Thyroid gland (tissue), 4 donors: ENCODE results near the gene COL1A2.

Source experiments
- CTCF ChIP-seq, 6 experiments: fragments of 200-600 bp in 3 of 6; fragments of 450-650 bp in 3 of 6; sonication (generic) in 3 of 6; IDR thresholded peaks; one replicate each; pipeline ENCODE4 v1.5.1; 2016 to 2019; ENCODE audit warnings: antibody characterized with exemption in 6 of 6, mild to moderate bottlenecking in 2 of 6, inconsistent platforms in 1 of 6, moderate library complexity in 1 of 6
- POLR2A ChIP-seq, 2 donors: fragments of 450-650 bp; IDR thresholded peaks; one replicate each; pipeline ENCODE4 v1.6.1; 2017; ENCODE audit warnings: antibody characterized with exemption in 2 of 2, mild to moderate bottlenecking in 2 of 2, moderate library complexity in 1 of 2

DNA sequence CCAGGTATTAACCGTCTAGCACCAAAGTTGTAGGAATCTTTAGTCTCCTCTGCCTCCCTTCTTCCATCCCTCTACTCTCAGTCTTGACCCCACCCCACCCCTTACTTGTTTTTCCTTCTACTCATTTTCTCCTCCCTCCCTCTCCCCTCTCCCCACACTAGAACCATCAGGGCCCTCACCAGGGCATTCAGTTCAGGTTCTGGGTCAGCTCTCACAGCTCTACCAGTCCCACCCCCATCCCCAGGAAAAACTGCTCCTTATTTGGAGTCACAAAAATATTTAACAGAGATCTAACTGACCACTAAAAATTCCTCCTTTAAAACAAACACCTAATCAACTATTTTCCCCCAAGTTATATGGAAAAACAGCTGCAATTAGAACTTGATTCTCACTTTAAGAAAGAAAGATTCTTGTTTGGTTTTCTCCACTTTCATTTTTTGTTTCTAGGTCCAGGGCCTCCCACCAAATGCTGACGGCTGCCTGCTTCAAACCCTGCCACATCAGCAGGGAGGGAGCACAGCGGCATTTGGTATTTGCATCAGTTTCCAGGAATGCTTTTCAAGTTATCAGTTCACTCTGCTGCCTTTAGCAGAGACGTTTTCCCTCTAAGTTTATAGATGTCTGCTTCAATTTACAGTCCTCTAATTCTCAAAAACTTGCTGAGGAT lies 2.8 kb upstream of the COL1A2 start:
- TF ChIP-seq POLR2A (IDR thresholded peaks at IDR 0.05) (no peak), CTCF (IDR thresholded peaks at IDR 0.05) (no peak)
